H9 (cell line): ENCODE measurements around the gene ASIC4. TPM values are rescaled to one million over a fixed set of nuclear protein-coding genes. Genes with fewer than 3 reads are reported as not detected.
A peak's percentile ranks its signal among the peaks of the same experiment; 100 is the strongest.

Experiments
- DNase-seq: peaks from one replicate; pipeline ENCODE4 v3.0.0-alpha.2; 2017
- H2AFZ ChIP-seq: one replicate; pipeline ENCODE4 v1.6.1; 2013; ENCODE audit warnings: mild to moderate bottlenecking, low read length, control low read depth, moderate library complexity
- H2AK5ac ChIP-seq: 2 replicates; pipeline ENCODE4 v1.6.1; 2013; ENCODE audit warnings: low read length, control low read depth, mixed read lengths; ENCODE audit not compliant: insufficient read length
- H2BK120ac ChIP-seq: one replicate; pipeline ENCODE4 v1.6.1; 2013; ENCODE audit warnings: low read depth, mild to moderate bottlenecking, low read length, control low read depth, inconsistent platforms; ENCODE audit not compliant: poor library complexity, severe bottlenecking
- H2BK12ac ChIP-seq: 2 replicates; pipeline ENCODE4 v1.6.1; 2013; ENCODE audit warnings: low read length, control low read depth, mixed read lengths, low read depth; ENCODE audit not compliant: insufficient read length
- H2BK15ac ChIP-seq: 2 replicates; pipeline ENCODE4 v1.6.1; 2013; ENCODE audit warnings: low read depth, low read length, control low read depth
- H2BK20ac ChIP-seq: one replicate; pipeline ENCODE4 v1.6.1; 2013; ENCODE audit warnings: low read depth, mild to moderate bottlenecking, low read length, control low read depth, inconsistent platforms; ENCODE audit not compliant: poor library complexity, severe bottlenecking
- H2BK5ac ChIP-seq: 2 replicates; pipeline ENCODE4 v1.6.1; 2013; ENCODE audit warnings: low read length, control low read depth, mixed read lengths; ENCODE audit not compliant: insufficient read length
- H3K14ac ChIP-seq: 2 replicates; pipeline ENCODE4 v1.6.1; 2013; ENCODE audit warnings: low read length, control low read depth; ENCODE audit not compliant: insufficient read depth
- H3K18ac ChIP-seq: 2 replicates; pipeline ENCODE4 v1.6.1; 2013; ENCODE audit warnings: low read depth, mild to moderate bottlenecking, mixed read lengths, low read length, control low read depth; ENCODE audit not compliant: insufficient read length
- H3K23ac ChIP-seq: 2 replicates; pipeline ENCODE4 v1.6.1; 2013; ENCODE audit warnings: low read length, control low read depth, mixed read lengths, low read depth; ENCODE audit not compliant: insufficient read length
- H3K23me2 ChIP-seq: 2 replicates; pipeline ENCODE4 v1.6.1; 2013; ENCODE audit warnings: low read depth, mild to moderate bottlenecking, mixed read lengths, low read length, control low read depth; ENCODE audit not compliant: insufficient read length, poor library complexity, severe bottlenecking
- H3K27ac ChIP-seq: 2 replicates; pipeline ENCODE4 v1.5.1; 2013; ENCODE audit warnings: low read length, control low read depth, mixed read lengths, low read depth; ENCODE audit not compliant: insufficient read length
- H3K27me3 ChIP-seq: 2 replicates; pipeline ENCODE4 v1.6.1; 2013; ENCODE audit warnings: low read length, control low read depth, inconsistent platforms; ENCODE audit not compliant: insufficient read depth
- H3K4ac ChIP-seq: 2 replicates; pipeline ENCODE4 v1.6.1; 2013; ENCODE audit warnings: low read depth, mild to moderate bottlenecking, control low read depth, inconsistent platforms, low read length, moderate library complexity
- H3K4me1 ChIP-seq: 2 replicates; pipeline ENCODE4 v1.6.1; 2013; ENCODE audit warnings: low read length, control low read depth, inconsistent platforms; ENCODE audit not compliant: insufficient read depth
- H3K4me2 ChIP-seq: 2 replicates; pipeline ENCODE4 v1.6.1; 2013; ENCODE audit warnings: low read length, control low read depth, mixed read lengths; ENCODE audit not compliant: insufficient read length, insufficient read depth
- H3K56ac ChIP-seq: 2 replicates; pipeline ENCODE4 v1.6.1; 2013; ENCODE audit warnings: low read depth, mild to moderate bottlenecking, mixed read lengths, low read length, control low read depth; ENCODE audit not compliant: insufficient read length
- H3K79me1 ChIP-seq: 2 replicates; pipeline ENCODE4 v1.6.1; 2013; ENCODE audit warnings: low read depth, mild to moderate bottlenecking, moderate library complexity, low read length, control low read depth, inconsistent platforms; ENCODE audit not compliant: insufficient read depth, poor library complexity, severe bottlenecking
- H3K79me2 ChIP-seq: 2 replicates; pipeline ENCODE4 v1.6.1; 2013; ENCODE audit warnings: low read length, control low read depth, inconsistent platforms; ENCODE audit not compliant: insufficient read depth
- H3K9ac ChIP-seq: 2 replicates; pipeline ENCODE4 v1.6.1; 2013; ENCODE audit warnings: low read length, control low read depth, mixed read lengths; ENCODE audit not compliant: insufficient read length; ENCODE audit errors: extremely low read depth
- H3K9me3 ChIP-seq: one replicate; pipeline ENCODE4 v1.6.1; 2013; ENCODE audit warnings: low read depth, low read length, inconsistent platforms; ENCODE audit not compliant: control insufficient read depth
- H3T11ph ChIP-seq: one replicate; pipeline ENCODE4 v1.6.1; 2013; ENCODE audit warnings: mild to moderate bottlenecking, low read length, control low read depth, inconsistent platforms
- H4K20me1 ChIP-seq: one replicate; pipeline ENCODE4 v1.6.1; 2013; ENCODE audit not compliant: control insufficient read depth, insufficient read length, insufficient read depth
- H4K5ac ChIP-seq: 2 replicates; pipeline ENCODE4 v1.6.1; 2013; ENCODE audit warnings: low read depth, mild to moderate bottlenecking, mixed read lengths, low read length, control low read depth; ENCODE audit not compliant: insufficient read length
- H4K8ac ChIP-seq: replicated peaks from 2 replicates; pipeline ENCODE4 v1.6.1; 2013; ENCODE audit warnings: low read length, control low read depth, mixed read lengths, low read depth; ENCODE audit not compliant: insufficient read length
- H4K91ac ChIP-seq: 2 replicates; pipeline ENCODE4 v1.6.1; 2013; ENCODE audit warnings: low read depth, mild to moderate bottlenecking, moderate library complexity, mixed read lengths, low read length, control low read depth; ENCODE audit not compliant: insufficient read length
- H3K27ac Mint-ChIP-seq, 3 experiments: 2 replicates in 2 of 3; 3 replicates in 1 of 3; pipeline ENCODE4 v1.8.0; 2020 to 2021; ENCODE audit warnings: mixed read lengths in 3 of 3, mild to moderate bottlenecking in 1 of 3, moderate library complexity in 1 of 3
- H3K27me3 Mint-ChIP-seq: 2 replicates; pipeline ENCODE4 v1.8.0; 2021; ENCODE audit warnings: low read depth, mild to moderate bottlenecking, moderate library complexity, mixed read lengths
- H3K36me3 Mint-ChIP-seq, 3 experiments: 2 replicates in 2 of 3; 3 replicates in 1 of 3; pipeline ENCODE4 v1.8.0; 2020 to 2021; ENCODE audit warnings: low read depth in 3 of 3, mixed read lengths in 3 of 3; ENCODE audit not compliant: insufficient read depth in 1 of 3
- H3K4me1 Mint-ChIP-seq, 2 experiments: 2 replicates each; pipeline ENCODE4 v1.8.0; 2020; ENCODE audit warnings: mixed read lengths in 2 of 2
- H3K4me3 Mint-ChIP-seq, 2 experiments: 2 replicates in 1 of 2; 3 replicates in 1 of 2; pipeline ENCODE4 v1.8.0; 2020 to 2021; ENCODE audit warnings: mild to moderate bottlenecking in 2 of 2, mixed read lengths in 2 of 2, moderate library complexity in 1 of 2
- H3K9me3 Mint-ChIP-seq, 2 experiments: 2 replicates in 1 of 2; 3 replicates in 1 of 2; pipeline ENCODE4 v1.8.0; 2020; ENCODE audit warnings: mild to moderate bottlenecking in 2 of 2, mixed read lengths in 2 of 2, moderate library complexity in 1 of 2
- CTCF ChIP-seq: fragments of 200-600 bp; sonication (generic); conservative IDR thresholded peaks from 3 replicates; pipeline ENCODE4 v1.8.0; 2021; ENCODE audit warnings: antibody characterized with exemption, mild to moderate bottlenecking
- WGBS: extraction: QIAGEN DNeasy Blood & Tissue Kit; methylation state at CpG from one replicate; pipeline ENCODE4 v1.1.7; 2013; ENCODE audit warnings: missing lambda C conversion rate, low lambda C conversion rate, mixed read lengths; ENCODE audit not compliant: insufficient read length; ENCODE audit errors: extremely low coverage; 5-methylcytosine and 5-hydroxymethylcytosine counted together
- total RNA-seq: library from RNA; stranded (reverse); gene quantifications from 2 replicates; pipeline ENCODE4 v1.2.1, GENCODE V29; 2021

ASIC4 gene
- total RNA-seq, 1 experiment from 2014 or later: 0.37 TPM

GRCh38 chr2:219496825-219497494 is 17.3 kb upstream of the ASIC4 start:
- Histone ChIP-seq H3K23ac (no peak overlapping the region), H4K20me1 (peaks cover 5% of the 10 kb centered on the region), H3K23me2 (peaks cover 24% of the 10 kb centered on the region), H2AFZ (no peak overlapping the region), H3K18ac (no peak overlapping the region), H2AK5ac (no peak overlapping the region), H3K27ac (no peak overlapping the region), H4K91ac (no peak overlapping the region), H3K14ac (no peak overlapping the region; the same call in 1 of the 2 replicates), H4K8ac (no peak overlapping the region), H3T11ph (no peak overlapping the region), H2BK15ac (no peak overlapping the region), H3K79me1 (no peaks in the 10 kb centered on the region), H4K5ac (no peak overlapping the region), H3K4me1 (peaks cover 12% of the 10 kb centered on the region; the same call in 1 of the 2 replicates), H3K9me3 (no peaks in the 10 kb centered on the region), H3K27me3 (peaks cover 15% of the 10 kb centered on the region; the same call in 1 of the 2 replicates), H3K4me2 (peak overlapping the region; percentile 77), H2BK12ac (no peak overlapping the region), H3K4ac (no peak overlapping the region), H2BK120ac (no peak overlapping the region), H3K9ac (no peak overlapping the region), H3K56ac (no peak overlapping the region), H2BK5ac (no peak overlapping the region), H3K79me2 (no peaks in the 10 kb centered on the region), H2BK20ac (no peak overlapping the region)
- WGBS: no CpG with 5 or more reads among the region's 61 CpGs
- Mint-ChIP-seq H3K9me3 (no peaks in the 10 kb centered on the region; a peak in 1 of 5 replicates), H3K4me3 (peak overlapping the region; percentile 81 to 96), H3K27me3 (peaks cover 55% of the 10 kb centered on the region), H3K4me1 (peaks cover 37 to 54% of the 10 kb centered on the region in 2 experiments), H3K36me3 (no peaks in the 10 kb centered on the region; a peak in 2 of 7 replicates), H3K27ac (no peak overlapping the region)
- no peak for TF ChIP-seq CTCF
- DNase-seq: no peak
